Right lobe of liver (tissue), 4 donors: ENCODE measurements around the gene CCDC92.

Experiments used
- CTCF ChIP-seq, 4 donors: fragments of 200-600 bp in 3 of 4; fragments of 450-650 bp in 1 of 4; IDR thresholded peaks; one replicate each; pipeline versions ENCODE4 v1.5.1 to v1.8.0; 2016 to 2022; ENCODE audit warnings: antibody characterized with exemption in 4 of 4, mild to moderate bottlenecking in 2 of 4
- POLR2A ChIP-seq: fragments of 450-650 bp; IDR thresholded peaks from one replicate; pipeline ENCODE4 v1.6.1; 2017; ENCODE audit warnings: antibody characterized with exemption, mild to moderate bottlenecking
- donor health status: DM: no; HTN: no; CAD: no.
- donor health status: DM: no; HTN: no; CAD: no.
- donor health status: DM: no; HTN: yes; CAD: no.

- TF ChIP-seq POLR2A (no peak), CTCF (IDR thresholded peaks at IDR 0.05) (no peak)
Observed at GRCh38 chr12:123928274-123928865, 44.3 kb downstream of the CCDC92 start.
